Left ventricle myocardium inferior (tissue), 1 donor: ENCODE results near the gene NTM. TPM values are rescaled to one million over a fixed set of nuclear protein-coding genes. Genes with fewer than 3 reads are reported as not detected.

Experiments used
- DNase-seq: peaks from one replicate; pipeline ENCODE4 v3.0.0-alpha.2; 2020
- H3K27ac ChIP-seq: fragments of 200-600 bp; replicated peaks from 2 replicates; pipeline ENCODE4 v1.8.0; 2021
- H3K27me3 ChIP-seq: fragments of 200-600 bp; 2 replicates; pipeline ENCODE4 v1.8.0; 2021; ENCODE audit warnings: low read depth
- H3K36me3 ChIP-seq: fragments of 200-600 bp; 2 replicates; pipeline ENCODE4 v1.8.0; 2021
- H3K4me1 ChIP-seq: fragments of 200-600 bp; 2 replicates; pipeline ENCODE4 v1.8.0; 2021
- H3K4me3 ChIP-seq: fragments of 200-600 bp; 2 replicates; pipeline ENCODE4 v1.8.0; 2021; ENCODE audit warnings: mild to moderate bottlenecking, moderate library complexity
- H3K9me3 ChIP-seq: fragments of 200-600 bp; replicated peaks from 2 replicates; pipeline ENCODE4 v1.8.0; 2021
- CTCF ChIP-seq: fragments of 200-600 bp; IDR thresholded peaks from 2 replicates; pipeline ENCODE4 v1.8.0; 2021; ENCODE audit warnings: antibody characterized with exemption, mild to moderate bottlenecking, borderline replicate concordance
- intact Hi-C: fragments of 100-400 bp; cut with micrococcal nuclease; formaldehyde crosslinking; loops from one replicate; pipeline ENCODE4 v1.11.0; 2022
- total RNA-seq: library from RNA; stranded (reverse); fragmentation: NEBNext Ultra II Directional; extraction: Animal tissue kit (Norgen Biotek cat#: 25700); gene quantifications from one replicate; pipeline ENCODE4 v1.2.1, GENCODE V29; 2021
- donor health status: DM: no; HTN: yes; CAD: no; lungs with severe emphysema.

Gene NTM
- total RNA-seq, 1 donor from 2014 or later = 1.0 TPM

DNA sequence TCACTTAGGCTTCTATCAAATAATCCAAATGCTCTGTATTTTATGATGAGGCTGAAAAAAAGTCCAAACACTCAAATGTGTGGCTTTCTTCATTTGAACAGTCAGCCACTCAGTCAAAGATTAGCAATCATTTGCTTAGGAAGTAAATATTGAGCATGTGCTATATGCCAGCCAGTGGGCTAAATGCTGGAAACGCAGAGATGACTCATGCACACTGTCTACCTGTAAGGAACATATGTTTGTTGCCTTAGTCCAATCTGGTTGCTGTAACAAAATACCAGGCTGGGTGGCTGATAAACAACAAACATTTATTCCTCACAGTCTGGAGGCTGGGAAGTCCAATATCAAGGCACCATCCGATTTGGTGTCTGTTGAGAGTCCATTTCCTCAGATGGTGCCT is 617.3 kb downstream of the NTM start:
- no peak for TF ChIP-seq CTCF
- Histone ChIP-seq H3K4me3 (no peak overlapping the region), H3K27me3 (no peaks in the 10 kb centered on the region), H3K36me3 (no peaks in the 10 kb centered on the region), H3K27ac (no peak overlapping the region), H3K4me1 (no peaks in the 10 kb centered on the region), H3K9me3 (peaks cover 16% of the 10 kb centered on the region)
- intact Hi-C loops = no loop called here
- DNase-seq = no peak

DNA sequence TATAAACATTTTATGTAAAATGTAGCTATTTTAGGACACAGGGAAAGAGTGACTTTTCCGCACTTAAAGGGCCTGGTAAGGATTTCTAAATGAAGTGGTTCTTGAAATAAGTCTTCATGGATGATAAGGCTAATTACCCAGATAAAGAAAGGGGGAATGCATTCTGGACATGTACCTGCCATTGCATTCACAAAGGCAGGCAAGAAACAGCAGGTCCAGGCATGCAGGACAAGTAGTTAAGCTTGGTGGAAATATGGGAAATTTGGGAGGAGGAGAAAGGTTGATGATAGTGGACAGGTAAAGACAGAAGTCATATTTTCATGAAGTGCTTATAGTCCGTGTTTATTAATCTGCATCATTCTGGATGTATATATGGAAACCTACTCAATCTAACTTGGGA is 621.2 kb downstream of the NTM start:
- intact Hi-C loops = no loop called here
- no peaks in the 10 kb centered on the region for H3K36me3 ChIP-seq
- TF ChIP-seq CTCF = no peak
- H3K27me3 ChIP-seq = no peaks in the 10 kb centered on the region
- no peak overlapping the region for H3K27ac ChIP-seq
- no peak overlapping the region for H3K4me3 ChIP-seq
- H3K9me3 ChIP-seq = peaks cover 19% of the 10 kb centered on the region
- no peaks in the 10 kb centered on the region for H3K4me1 ChIP-seq
- DNase-seq = no peak

DNA sequence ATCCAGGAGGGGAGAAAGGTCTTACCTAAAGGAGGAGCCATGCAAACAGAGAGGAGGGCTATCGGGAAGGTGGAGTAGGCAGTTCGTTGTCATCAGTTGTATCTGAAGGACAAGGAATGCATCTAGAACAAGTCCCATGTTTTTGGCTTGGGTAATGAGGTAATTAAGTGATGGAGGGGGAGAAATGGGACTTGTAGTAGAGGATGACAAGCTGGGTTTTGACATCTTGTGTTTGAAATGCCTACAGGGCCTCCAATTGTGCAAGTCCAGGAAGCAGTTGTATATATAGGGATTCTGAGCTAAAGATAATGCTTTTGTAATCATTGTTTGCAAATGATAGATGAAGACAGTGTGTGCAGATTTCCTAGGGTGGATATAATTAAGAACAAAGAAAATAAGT is 622.8 kb downstream of the NTM start:
- intact Hi-C loops = no loop called here
- Histone ChIP-seq H3K27me3 (no peaks in the 10 kb centered on the region), H3K36me3 (no peaks in the 10 kb centered on the region), H3K9me3 (peaks cover 20% of the 10 kb centered on the region), H3K4me3 (no peak overlapping the region), H3K4me1 (no peaks in the 10 kb centered on the region), H3K27ac (no peak overlapping the region)
- no peak for TF ChIP-seq CTCF
- DNase-seq = no peak

DNA sequence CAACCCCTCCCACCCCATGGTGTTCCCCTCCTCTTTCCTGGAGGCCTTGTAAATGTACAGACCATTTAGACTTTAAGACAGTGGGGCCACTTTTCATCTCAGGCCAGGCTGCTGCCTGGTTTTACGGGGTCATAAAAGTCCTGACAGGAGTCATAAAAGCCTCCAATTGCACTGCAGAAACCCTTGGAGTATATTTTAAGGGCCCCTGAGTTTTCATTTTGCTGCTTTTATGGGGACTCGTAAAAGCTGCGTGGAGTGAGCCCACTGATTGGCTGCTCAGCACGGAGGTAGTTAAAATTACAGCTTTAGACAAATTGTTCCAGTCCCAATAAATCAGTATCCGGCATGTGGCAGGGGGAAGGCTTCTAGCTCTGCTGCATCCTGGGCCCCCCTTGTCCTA is 627.6 kb downstream of the NTM start:
- Histone ChIP-seq H3K9me3 (peaks cover 20% of the 10 kb centered on the region), H3K4me1 (no peaks in the 10 kb centered on the region), H3K4me3 (no peak overlapping the region), H3K27ac (no peak overlapping the region), H3K27me3 (peaks cover 13% of the 10 kb centered on the region), H3K36me3 (no peaks in the 10 kb centered on the region)
- no peak for DNase-seq
- TF ChIP-seq CTCF = no peak
- intact Hi-C loops = no loop called here

- Histone ChIP-seq H3K36me3 (no peaks in the 10 kb centered on the region), H3K9me3 (peaks cover 20% of the 10 kb centered on the region)
- no peak for TF ChIP-seq CTCF
Observed at GRCh38 chr11:131999084-131999483, 628.7 kb downstream of the NTM start.

GRCh38 chr11:131999955-132000354 is 629.5 kb downstream of the NTM start:
- H3K27ac ChIP-seq = no peak overlapping the region
- DNase-seq = no peak
- TF ChIP-seq CTCF = no peak
- intact Hi-C loops = no loop called here
- H3K9me3 ChIP-seq = peaks cover 18% of the 10 kb centered on the region
- no peak overlapping the region for H3K4me3 ChIP-seq
- H3K36me3 ChIP-seq = no peaks in the 10 kb centered on the region
- H3K4me1 ChIP-seq = no peaks in the 10 kb centered on the region
- peaks cover 27% of the 10 kb centered on the region for H3K27me3 ChIP-seq

More at GRCh38 chr11:131999084-131999483, 628.7 kb downstream of the NTM start:
- no peak overlapping the region for H3K4me3 ChIP-seq
- DNase-seq = no peak
- H3K27me3 ChIP-seq = peaks cover 22% of the 10 kb centered on the region
- H3K4me1 ChIP-seq = no peaks in the 10 kb centered on the region
- no peak overlapping the region for H3K27ac ChIP-seq
- intact Hi-C loops = no loop called here
